GM21423 (cell line): ENCODE measurements around the gene RNU11.
A peak's percentile ranks its signal among the peaks of the same experiment; 100 is the strongest.
"Not testable (repeated sequence)": the region's sequence is repeated elsewhere in the genome, so short reads cannot be mapped to it uniquely, and the experiment has no call there.

Experiments
- ATAC-seq: cut with Tn5 transposase; IDR thresholded peaks from one replicate; pipeline ENCODE4 v1.9.1; 2021; ENCODE audit warnings: mild to moderate bottlenecking, moderate library complexity; ENCODE audit not compliant: unreplicated experiment

RNU11 gene

DNA sequence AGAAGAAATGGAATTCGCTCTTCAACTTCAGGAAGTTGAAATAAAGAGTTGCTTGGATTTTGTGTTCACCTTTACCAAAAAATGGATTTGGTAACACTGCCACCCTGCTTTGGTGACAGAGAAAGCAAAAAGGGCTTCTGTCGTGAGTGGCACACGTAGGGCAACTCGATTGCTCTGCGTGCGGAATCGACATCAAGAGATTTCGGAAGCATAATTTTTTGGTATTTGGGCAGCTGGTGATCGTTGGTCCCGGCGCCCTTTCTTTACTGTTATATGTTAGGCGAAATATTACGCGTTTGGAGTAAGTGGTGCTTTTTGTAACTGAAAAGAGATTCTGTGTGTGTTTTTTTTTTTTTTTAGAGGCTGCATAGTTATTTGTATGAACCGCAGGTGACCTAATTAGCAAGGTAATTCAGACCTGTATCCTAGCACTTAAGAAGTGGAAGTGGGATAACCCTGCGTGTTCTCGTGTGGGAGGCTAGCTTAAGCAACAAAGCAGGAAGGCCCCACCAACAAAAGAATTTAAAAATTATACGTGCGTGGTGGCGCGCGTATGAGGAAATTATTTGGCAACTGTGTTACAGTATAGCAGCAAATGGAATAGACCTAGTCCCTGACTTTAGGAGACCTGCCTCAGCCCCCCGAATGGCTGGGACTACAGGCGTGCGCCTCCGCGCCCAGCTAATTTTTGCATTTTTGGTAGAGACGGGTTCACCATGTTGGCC lies at the start of gene RNU11:
Gene RNU11, plus strand, starts transcription at position 127 of the 725 bp plus-strand sequence.
- ATAC-seq: peak; percentile 67

DNA sequence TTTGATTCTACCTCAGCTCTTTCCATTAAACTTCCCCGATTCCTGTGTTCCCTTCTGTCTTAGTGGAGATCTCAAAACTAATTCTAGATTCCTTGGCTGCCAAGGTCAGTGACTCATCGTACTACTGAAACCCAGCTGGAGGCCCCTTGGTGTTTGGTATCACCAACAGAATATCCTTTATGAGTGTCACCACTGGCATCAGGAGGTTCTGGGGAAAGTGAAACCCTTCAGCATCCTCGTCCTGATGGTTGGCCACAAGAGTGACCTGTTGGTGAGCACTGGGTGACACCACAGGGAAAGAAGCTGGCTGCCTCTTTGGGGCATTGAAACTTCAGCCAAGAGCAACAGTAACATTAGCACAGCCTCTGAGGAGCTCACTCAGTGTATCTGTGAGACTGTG lies 46.7 kb upstream of the RNU11 start:
- ATAC-seq: no peak

- ATAC-seq: no peak
Measured at GRCh38 chr1:28602536-28603439, 45.6 kb upstream of the RNU11 start.

GRCh38 chr1:28604411-28604810 lies 44.0 kb upstream of the RNU11 start:
- ATAC-seq: no peak

DNA sequence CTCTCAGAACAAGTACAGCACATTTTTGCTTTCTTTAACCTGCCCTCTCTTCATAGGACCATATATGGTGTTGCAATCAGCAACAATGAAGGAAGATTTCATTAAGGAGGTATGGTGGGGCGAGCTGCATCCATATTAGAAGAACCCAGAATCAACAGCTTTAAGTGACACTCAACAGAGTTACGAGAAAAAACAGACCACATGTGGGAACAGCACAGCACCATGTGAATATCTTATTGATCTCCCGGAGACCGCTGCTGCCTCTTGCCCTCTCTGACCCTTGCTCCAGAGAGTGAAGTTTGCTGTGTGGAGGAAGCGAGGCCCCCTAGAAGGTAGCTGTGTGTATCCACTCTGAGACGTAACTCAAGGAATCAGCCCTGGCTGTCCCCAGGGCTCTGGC lies 43.4 kb upstream of the RNU11 start:
- ATAC-seq: no peak

DNA sequence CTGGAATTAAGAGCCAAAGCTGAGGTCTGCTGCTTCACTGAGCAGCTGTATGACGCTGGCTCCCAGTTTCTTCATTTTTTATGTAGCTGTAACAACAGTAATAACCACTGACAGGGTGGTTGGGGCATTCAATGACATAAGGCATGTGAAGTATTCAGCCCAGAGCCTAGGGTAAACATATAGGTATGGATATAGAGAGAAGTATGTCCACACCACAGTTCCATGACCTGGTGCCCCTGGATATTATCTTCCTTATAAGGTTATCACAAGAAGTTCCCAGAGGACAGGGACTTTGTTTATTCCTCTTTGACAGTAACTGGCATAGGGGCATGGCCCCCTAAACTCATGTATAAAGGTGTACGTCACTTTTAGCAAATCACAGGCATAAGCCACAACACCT lies 41.6 kb upstream of the RNU11 start:
- no peak for ATAC-seq

DNA sequence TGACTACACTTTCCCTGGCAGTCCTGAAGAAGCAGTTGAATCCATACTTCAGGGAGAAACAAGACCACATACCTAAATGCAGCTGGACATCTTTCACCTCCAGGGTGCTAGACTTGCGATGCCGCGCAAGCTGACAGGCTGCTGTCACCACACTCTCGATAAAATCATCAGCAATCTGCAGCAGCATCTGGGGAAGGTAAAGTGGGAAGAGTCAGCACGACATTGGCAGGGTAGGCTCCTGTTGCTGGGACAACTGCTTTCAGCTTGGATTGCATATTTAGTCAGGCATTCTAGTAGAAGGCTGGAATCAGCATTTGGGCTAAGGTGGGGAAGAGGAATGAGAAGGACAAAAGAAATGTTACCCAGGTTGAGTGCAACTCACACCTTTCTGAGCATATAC lies 35.2 kb upstream of the RNU11 start:
- no peak for ATAC-seq

- ATAC-seq: no peak
Measured at GRCh38 chr1:28631713-28632112, 16.7 kb upstream of the RNU11 start.

- no peak for ATAC-seq
Measured at GRCh38 chr1:28632560-28632959, 15.8 kb upstream of the RNU11 start.

DNA sequence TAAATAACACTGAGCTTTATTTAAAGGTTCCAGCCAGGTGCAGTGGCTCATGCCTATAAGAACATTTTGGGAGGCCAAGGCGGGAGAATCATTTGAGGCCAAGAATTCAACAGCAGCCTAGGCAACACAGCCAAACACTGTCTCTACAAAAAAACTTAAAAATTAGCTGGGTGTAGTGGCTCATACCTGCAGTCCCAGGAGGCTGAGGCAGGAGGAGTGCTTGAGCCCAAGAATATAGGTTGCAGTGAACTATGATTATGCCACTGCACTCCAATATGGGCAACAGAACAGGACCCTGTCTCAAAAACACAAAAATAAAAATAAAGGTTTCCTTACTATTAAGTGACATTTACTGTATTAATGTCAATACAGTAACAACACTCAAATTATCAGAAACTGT lies 7.6 kb upstream of the RNU11 start:
- ATAC-seq: no peak

GRCh38 chr1:28642056-28642846 lies 6.1 kb upstream of the RNU11 start:
- peak; percentile 9 for ATAC-seq

GRCh38 chr1:28642847-28643635 lies 5.4 kb upstream of the RNU11 start, which contains the start of gene TAF12:
Gene TAF12, minus strand, starts transcription at chr1:28643067. Its CDS starts 20,986 bp downstream, at chr1:28622081.
- peak; percentile 81 for ATAC-seq

DNA sequence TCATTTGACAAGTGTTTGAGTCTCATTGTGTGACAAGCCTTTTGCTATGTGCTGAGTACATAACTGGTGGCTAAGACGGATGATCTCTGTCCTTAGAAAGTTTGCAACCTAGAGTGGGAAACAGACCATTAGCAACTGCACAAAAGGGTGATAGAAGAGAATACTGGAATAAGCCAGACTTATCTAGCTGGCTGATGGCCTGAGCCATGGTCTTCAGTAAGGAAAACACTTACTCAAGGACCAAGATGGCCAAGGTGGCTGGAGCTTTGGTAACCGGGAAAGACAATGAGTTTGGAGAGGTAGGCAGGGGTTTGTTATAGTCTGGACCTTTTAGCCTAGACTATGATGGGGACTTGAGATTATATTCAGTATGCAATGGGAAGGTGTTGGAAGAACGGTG lies 3.9 kb upstream of the RNU11 start:
- ATAC-seq: no peak

- not testable (repeated sequence) for ATAC-seq
Measured at GRCh38 chr1:28645406-28645805, 3.0 kb upstream of the RNU11 start.

DNA sequence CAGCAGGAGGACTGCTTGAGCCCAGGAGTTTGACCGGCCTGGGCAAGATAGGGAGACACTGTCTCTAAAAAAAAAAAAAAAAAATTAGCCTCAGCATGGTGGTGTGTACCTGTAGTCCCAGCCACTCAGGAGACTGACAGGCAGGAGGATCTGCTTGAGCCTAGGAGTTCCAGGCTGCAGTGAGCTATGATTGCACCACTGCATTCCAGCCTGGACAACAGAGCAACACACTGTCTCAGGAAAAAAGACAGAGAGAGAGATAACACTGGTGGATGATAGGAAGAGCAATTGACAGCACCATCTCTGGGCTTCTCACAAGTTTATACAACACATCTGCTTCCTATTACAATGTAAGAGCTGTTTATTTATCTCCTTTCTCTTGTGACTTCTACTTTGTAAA lies 2.4 kb upstream of the RNU11 start:
- no peak for ATAC-seq

- ATAC-seq: peak; percentile 64
Measured at GRCh38 chr1:28648008-28648473, 359 bp upstream of the RNU11 start.

GRCh38 chr1:28653063-28653462 lies 4.7 kb downstream of the RNU11 start:
- not testable (repeated sequence) for ATAC-seq

DNA sequence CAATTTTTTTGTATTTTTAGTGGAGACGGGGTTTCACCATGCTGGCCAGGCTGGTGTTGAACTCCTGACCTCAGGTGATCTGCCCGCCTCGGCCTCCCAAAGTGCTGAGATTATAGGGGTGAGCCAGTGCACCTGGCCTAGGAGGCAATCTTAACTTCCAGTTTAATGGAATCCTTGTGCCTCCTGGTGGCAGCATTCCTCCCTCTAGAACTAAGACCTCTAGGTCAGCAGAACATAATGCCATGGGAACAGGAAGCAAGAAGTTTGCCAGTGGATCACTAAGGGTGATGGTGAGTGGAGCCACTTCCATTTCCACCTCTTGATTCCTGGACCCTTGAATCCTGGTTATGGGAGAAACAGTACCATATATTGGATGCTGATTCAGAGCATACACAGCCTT lies 5.5 kb downstream of the RNU11 start:
- ATAC-seq: not testable (repeated sequence)

GRCh38 chr1:28655448-28656311 lies 7.3 kb downstream of the RNU11 start:
- not testable (repeated sequence) for ATAC-seq
